Choroid plexus epithelial cell (primary cell): ENCODE measurements around the gene LMBRD2.

Experiments used
- DNase-seq: peaks from one replicate; pipeline ENCODE4 v3.0.0-alpha.2; 2010; ENCODE audit warnings: low read depth
- H3K4me3 ChIP-seq: 2 replicates; pipeline ENCODE4 v1.5.1; 2011; ENCODE audit warnings: low read depth, mild to moderate bottlenecking, control low read depth, low read length, moderate library complexity
- CTCF ChIP-seq: conservative IDR thresholded peaks from 2 replicates; pipeline ENCODE4 v1.5.1; 2011; ENCODE audit warnings: low read depth, mild to moderate bottlenecking, control low read depth, inconsistent platforms, low read length, moderate library complexity

LMBRD2 gene

GRCh38 chr5:36058776-36059175, 92.9 kb downstream of the LMBRD2 start:
- no peak overlapping the region for H3K4me3 ChIP-seq
- DNase-seq, result no peak
- TF ChIP-seq CTCF, result no peak

- TF ChIP-seq CTCF, result no peak
- DNase-seq, result no peak
- H3K4me3 ChIP-seq, result no peak overlapping the region
Observed at GRCh38 chr5:36057386-36057785, 94.3 kb downstream of the LMBRD2 start.

GRCh38 chr5:36056422-36056821, 95.3 kb downstream of the LMBRD2 start:
- no peak for DNase-seq
- no peak overlapping the region for H3K4me3 ChIP-seq
- TF ChIP-seq CTCF, result no peak

GRCh38 chr5:36055984-36056383, 95.7 kb downstream of the LMBRD2 start:
- no peak for TF ChIP-seq CTCF
- no peak overlapping the region for H3K4me3 ChIP-seq
- no peak for DNase-seq

GRCh38 chr5:36054647-36055046, 97.0 kb downstream of the LMBRD2 start:
- no peak overlapping the region for H3K4me3 ChIP-seq
- no peak for TF ChIP-seq CTCF
- DNase-seq, result no peak

GRCh38 chr5:36052538-36052937, 99.1 kb downstream of the LMBRD2 start:
- DNase-seq, result no peak
- no peak for TF ChIP-seq CTCF
- no peak overlapping the region for H3K4me3 ChIP-seq

- H3K4me3 ChIP-seq, result no peak overlapping the region
- no peak for TF ChIP-seq CTCF
- no peak for DNase-seq
Observed at GRCh38 chr5:36049949-36050348, 101.7 kb downstream of the LMBRD2 start.
